HepG2 (cell line): ENCODE measurements around the gene MID2.

Source experiments
- ONECUT2 ChIP-seq: sonication (generic); formaldehyde crosslinking; IDR thresholded peaks from 2 replicates; pipeline ENCODE4 v1.4.0; 2020; ENCODE audit warnings: missing genetic modification reagents
- ZNF746 ChIP-seq: sonication (generic); formaldehyde crosslinking; IDR thresholded peaks from 2 replicates; pipeline ENCODE4 v1.8.0; 2022; ENCODE audit warnings: mild to moderate bottlenecking, missing genetic modification reagents

- no peak for TF ChIP-seq ZNF746 (CRISPR knock-in tag)
- no peak for TF ChIP-seq ONECUT2 (CRISPR knock-in tag)
Measured at GRCh38 chrX:107936434-107936730, 110.7 kb downstream of the MID2 start.
